GM21423 (cell line): ENCODE data around the gene TSR3.
A peak's percentile ranks its signal among the peaks of the same experiment; 100 is the strongest.

Experiments used
- ATAC-seq: cut with Tn5 transposase; IDR thresholded peaks from one replicate; pipeline ENCODE4 v1.9.1; 2021; ENCODE audit warnings: mild to moderate bottlenecking, moderate library complexity; ENCODE audit not compliant: unreplicated experiment

TSR3 gene

DNA sequence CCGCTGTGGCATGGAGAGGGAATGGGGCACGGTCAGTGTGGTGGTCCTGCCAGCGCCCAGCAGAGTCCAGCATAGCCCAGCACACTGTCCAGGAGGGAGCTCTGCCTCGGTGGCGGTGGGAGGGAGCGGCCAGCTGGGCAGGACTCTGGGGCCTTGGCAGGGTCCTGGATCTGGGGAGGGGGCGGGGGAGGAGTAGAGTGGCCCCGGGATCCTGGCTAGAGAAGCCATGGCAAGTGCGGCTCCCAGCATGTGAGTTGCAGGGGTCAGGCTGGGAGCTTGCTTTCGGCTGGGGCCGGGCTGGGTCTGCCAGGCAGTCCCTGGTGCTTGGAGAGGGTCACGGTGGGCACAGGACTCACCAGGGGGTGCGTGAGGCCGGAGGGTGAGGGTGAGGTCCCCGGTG lies 3.9 kb upstream of the TSR3 start:
- no peak for ATAC-seq

DNA sequence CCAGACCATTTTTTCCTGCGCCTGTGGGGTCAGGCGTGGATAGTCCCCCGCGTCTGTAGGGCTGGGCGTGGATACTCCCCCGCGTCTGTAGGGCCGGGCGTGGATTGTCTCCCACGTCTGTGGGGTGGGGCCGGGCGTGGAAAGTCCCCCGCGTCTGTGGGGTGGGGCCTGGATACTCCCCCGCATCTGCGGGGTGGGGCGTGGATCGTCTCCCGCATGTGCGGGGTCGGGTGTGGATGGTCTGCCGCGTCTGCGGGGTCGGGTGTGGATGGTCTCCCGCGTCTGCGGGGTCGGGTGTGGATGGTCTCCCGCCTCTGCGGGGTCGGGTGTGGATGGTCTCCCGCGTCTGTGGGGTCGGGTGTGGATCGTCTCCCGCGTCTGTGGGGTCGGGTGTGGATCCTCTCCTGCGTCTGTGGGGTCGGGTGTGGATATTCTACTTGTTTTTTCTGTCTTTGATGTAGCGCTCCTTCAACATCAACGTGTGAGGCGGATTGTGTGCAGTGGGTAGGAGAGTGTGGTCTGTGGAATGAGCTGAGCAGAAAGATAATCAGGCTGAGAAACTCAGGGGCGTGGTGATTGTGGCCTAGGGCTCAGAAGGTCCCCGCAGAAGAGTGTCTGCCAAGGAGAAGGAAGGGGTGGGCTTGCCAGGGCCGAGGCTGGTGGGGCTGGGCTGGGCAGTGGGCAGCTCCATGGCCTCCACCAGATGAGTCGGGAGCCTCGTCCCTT lies 3.3 kb upstream of the TSR3 start:
- ATAC-seq = no peak

DNA sequence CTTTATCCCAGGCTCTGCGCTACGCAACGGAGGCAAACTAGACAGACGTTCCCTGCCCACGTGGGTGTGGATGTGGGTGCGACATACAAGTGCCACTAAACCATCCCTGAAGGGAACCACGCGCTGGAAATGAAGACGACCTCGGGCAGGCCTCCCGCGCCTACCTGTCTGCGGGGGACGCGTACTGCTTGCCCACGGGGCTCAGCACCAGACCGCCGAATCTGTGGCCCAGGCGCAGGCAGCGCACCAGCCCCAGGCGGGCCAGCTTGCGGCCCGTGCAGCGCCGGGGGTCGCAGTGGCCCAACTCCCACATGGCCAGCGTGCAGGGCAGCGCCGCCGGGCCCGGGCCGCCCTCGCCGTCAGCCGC lies 480 bp downstream of the TSR3 start:
- peak; percentile 11 for ATAC-seq

DNA sequence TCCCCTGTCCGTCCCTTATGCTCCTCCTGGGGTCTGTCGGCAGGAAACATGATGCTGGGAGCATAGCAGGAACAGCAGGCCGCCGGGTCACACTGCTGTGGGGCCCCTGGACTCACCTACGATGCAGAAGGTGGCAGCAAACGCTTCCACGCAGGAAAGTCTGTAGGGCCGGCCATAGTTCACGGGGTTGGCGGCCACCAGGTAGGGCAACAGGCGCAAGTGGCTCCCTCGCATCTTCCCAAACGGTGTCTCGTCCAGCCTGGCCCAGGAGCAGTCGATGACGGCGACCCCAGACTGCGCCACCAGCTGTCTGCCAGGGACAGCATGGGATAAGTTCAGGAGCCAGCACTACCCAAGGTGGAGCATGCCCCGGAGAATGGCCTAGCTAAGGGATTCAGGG lies 987 bp downstream of the TSR3 start:
- no peak for ATAC-seq

DNA sequence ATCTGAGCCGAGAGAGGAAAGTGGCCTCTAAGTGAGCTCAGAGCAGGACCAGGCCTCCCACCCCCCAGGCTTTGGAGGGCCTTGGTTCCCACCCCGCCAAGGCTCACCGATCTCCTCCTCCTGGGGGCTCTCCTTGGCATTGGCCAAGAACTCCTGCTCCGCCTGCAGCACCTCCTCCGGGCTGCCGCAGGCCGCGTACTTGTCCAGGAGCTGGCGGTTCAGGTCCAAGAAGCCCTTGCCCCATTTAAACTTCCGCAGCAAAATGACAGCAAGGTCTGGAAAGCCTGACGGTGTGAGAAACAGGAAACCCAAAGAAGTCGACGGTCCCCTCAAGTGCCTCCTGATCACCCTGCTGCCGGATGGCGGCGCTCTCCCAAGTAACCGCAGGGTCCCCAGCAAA lies 1.7 kb downstream of the TSR3 start:
- no peak for ATAC-seq

DNA sequence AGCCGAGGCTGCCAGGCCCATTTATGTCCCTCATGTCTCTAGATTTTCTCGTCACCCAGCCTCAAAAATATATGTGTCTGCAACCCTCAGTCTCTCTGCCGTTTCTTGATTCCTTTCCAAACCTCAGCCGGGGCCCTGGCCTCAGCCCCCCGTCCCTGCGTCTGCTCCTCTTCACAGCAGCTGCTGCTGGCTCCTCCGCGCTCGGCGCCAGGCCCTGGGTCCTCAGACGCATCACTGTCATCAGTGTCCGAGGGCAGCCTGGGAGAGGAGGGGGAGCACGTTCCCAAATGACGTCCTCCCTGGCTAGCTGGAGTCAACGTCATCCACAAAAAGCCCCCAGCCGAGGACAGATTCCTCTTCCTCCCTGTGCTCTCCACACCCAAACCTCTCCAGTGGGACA lies 2.3 kb downstream of the TSR3 start:
- no peak for ATAC-seq

DNA sequence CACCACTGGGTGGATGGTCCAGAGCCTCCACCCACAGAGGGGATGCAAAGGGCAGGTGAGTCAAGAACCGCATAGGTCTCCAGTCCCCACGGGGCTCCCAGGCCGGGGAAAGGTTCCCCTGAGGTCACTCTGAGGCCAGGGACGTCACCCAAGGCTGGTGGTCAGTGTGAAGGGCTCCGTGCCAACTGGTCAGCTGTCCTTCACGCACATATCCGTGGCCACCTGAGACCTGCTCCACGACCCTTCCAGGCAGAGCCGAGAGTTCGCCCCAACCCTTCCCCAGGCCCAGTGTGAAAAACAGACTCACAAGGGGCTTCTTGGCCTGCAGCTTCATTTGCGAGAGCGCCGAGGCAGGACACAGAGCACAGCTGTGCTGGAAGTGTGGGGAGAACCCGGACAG lies 2.8 kb downstream of the TSR3 start:
- ATAC-seq = no peak

DNA sequence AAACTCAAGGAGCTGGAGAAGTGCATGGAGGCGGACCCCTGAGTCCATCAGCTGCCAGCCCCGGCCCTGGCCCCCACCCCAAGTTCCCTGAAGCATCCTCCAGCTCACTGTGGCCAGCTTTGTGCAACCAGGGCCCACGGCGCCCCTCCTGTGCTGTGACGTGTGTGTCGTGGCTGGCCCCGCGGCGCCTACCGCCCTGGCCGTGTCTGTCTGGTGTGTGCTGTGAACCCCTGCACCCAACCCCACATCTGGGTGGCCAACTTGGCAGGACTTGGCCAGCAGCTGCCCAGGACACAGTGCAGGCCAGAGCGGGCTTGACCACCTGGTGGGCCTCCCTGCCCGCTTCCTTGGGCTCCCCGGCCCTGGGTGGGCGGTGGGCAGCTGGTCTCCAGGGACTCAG lies 3.2 kb downstream of the TSR3 start:
- no peak for ATAC-seq

DNA sequence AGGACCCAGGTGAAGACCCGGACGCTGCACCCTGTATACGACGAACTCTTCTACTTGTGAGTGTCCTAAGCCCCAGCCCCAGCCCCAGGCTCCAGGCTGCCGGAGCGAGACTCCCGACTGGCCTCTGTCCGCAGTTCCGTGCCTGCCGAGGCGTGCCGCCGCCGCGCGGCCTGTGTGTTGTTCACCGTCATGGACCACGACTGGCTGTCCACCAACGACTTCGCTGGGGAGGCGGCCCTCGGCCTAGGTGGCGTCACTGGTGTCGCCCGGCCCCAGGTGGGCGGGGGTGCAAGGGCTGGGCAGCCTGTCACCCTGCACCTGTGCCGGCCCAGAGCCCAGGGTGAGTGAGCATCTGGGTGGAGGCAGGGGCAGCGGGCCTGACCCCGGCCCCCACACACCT lies 3.7 kb downstream of the TSR3 start:
- no peak for ATAC-seq

DNA sequence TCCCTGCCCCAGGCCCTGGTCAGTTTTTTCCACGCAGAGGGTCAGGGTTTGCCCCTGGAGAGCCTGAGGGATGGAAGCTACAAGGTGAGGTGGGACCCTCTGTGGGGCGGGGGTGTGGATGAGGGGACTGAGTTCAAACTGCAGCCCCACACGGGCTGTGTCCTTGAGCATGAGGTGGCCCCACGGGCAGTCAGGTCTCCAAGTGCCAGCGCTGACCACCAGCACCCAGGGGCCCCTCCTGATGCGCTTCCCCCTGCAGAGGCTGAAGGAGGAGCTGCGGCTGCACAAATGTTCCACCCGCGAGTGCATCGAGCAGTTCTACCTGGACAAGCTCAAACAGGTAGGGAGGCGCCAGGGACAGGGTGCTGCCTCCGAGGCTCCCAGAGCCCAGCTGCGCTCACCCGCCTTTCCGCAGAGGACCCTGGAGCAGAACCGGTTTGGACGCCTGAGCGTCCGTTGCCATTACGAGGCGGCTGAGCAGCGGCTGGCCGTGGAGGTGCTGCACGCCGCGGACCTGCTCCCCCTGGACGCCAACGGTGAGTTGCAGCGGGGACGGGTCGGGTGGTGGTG lies 4.3 kb downstream of the TSR3 start:
- no peak for ATAC-seq

DNA sequence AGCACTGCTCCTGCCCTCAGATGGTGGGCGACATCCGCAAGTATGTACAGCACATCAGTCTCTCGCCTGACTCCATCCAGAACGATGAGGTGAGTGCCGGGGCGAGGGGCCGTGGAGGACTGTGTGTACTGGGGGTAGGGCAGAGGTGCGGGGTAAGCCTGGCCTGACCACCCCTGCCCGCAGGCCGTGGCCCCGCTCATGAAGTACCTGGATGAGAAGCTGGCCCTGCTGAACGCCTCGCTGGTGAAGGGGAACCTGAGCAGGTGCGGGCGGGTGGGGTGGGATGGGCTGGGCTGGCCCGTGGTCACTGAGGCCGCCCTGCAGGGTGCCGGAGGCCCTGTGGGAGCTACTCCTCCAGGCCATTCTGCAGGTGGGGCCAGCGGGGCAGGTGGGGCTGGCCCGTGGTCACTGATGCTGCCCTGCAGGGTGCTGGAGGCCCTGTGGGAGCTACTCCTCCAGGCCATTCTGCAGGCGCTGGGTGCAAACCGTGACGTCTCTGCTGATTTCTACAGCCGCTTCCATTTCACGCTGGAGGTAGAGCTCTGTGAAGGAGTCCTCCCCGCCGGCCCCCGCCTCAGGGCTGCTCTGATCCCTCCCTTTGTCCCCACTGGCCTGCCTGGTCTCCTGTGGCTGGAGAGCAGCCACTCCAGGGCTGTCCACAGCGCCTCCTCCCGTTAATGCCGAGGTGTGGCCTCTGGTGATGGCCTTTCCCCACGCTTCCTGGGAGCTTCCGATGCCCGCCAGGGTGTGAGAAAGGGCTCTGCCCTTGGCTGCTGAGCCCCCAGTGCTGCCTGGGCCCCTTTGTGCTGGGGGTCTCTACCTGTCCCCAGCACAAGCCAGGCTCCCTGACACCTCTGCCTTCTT lies 5.0 kb downstream of the TSR3 start:
- no peak for ATAC-seq

DNA sequence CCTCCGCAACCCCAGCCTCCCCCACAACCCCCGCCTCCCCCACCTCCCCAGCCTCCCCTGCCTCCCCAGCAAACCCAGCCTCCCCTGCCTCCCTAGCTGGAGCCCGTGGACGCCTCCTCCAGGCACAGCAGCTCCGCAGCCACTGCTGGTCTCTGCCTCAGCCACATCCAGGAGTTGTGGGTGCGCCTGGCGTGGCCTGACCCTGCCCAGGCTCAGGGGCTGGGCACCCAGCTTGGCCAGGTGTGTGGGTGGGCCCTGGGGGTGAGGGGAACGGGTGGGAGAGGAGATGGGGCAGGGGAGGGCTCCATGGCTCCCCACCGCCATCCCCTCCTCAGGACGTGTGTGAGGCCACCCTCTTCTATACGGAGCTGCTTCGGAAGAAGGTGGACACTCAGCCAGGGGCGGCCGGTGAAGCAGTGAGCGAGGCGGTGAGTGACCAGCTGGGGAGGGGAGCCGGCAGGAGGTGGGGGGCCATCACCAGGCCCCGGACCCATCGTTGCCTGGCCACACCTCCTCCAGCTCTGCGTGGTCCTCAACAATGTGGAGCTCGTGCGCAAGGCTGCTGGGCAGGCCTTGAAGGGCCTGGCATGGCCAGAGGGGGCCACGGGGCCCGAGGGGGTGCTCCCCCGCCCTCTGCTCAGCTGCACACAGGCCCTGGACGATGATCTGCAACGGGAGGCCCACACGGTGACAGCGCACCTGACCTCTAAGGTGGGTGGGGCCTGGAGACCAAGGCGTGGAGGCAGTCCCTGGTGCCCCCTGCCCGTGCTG lies 5.8 kb downstream of the TSR3 start:
- no peak for ATAC-seq

DNA sequence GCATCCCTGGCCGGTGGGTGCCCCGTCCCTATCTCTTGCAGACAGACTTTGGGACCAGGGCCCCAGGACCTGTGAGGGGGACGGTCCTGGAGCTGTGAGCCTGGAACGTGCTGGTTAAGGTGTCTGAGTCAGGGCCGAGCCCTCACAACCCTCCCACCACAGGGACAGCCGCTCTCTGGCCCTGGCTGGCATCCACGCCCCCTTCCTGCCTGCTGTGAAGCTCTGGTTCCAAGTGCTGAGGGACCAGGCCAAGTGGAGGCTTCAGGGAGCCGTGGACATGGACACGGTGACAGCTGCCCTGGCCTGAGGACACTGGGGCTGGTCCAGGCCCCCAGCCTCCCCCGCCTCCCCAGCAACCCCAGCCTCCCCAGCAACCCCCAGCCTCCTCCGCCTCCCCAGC lies 6.6 kb downstream of the TSR3 start:
- ATAC-seq = no peak

DNA sequence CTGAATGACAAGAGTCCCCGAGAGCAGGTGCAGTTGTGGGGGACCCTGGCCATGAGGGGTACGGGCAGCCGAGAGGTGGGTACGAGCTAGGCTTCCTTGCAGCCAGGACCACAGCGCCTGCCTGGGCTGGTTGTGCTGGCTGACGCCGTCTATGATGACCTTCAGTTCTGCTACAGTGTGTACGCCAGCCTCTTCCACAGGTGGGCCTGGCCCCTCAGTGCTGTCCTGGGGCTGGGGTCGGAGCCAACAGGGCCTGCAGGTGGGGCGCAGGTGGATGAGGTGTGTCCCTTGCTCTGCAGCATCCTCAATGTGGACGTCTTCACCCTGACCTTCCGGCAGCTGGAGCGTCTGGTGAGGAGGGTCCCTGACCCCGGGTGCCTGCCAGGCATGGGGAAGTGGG lies 7.2 kb downstream of the TSR3 start:
- no peak for ATAC-seq

DNA sequence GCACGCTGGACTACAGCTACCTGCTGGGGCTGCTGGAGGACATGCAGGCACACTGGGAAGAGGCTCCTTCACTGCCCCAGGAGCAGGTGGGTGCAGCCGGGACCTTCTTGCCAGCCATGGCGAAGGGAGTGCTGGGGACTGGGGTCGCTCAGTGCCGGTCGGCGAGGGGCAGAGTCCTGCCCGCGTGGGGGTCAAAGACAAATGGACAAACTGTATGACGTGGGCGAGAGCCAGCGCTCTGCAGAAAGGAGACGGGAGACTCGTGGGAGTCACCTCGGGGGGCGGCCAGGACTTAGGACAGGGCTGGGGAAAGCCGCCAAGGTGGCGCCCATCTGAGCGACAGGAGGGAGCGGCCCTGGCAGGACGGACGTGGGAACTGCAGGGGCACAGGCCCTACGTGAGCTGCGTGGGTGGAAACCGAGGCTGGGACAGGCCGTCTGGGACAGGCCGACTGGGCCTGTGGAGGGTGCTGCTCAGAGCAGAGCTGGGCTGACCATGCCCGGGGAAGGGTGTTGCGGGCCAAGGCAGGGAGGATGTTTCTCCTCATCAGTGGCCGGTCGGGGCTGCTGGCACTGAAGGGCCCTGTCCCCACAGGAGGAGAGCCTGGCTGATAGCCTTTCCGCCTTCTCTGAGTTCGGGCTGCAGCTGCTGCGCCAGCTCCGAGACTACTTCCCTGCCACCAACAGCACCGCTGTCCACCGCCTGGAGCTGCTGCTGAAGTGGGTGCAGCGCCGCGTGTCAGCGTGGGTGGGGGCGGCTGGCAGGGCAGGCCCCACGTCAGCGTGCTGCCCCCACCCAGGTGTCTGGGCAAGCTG lies 8.0 kb downstream of the TSR3 start:
- ATAC-seq = no peak

DNA sequence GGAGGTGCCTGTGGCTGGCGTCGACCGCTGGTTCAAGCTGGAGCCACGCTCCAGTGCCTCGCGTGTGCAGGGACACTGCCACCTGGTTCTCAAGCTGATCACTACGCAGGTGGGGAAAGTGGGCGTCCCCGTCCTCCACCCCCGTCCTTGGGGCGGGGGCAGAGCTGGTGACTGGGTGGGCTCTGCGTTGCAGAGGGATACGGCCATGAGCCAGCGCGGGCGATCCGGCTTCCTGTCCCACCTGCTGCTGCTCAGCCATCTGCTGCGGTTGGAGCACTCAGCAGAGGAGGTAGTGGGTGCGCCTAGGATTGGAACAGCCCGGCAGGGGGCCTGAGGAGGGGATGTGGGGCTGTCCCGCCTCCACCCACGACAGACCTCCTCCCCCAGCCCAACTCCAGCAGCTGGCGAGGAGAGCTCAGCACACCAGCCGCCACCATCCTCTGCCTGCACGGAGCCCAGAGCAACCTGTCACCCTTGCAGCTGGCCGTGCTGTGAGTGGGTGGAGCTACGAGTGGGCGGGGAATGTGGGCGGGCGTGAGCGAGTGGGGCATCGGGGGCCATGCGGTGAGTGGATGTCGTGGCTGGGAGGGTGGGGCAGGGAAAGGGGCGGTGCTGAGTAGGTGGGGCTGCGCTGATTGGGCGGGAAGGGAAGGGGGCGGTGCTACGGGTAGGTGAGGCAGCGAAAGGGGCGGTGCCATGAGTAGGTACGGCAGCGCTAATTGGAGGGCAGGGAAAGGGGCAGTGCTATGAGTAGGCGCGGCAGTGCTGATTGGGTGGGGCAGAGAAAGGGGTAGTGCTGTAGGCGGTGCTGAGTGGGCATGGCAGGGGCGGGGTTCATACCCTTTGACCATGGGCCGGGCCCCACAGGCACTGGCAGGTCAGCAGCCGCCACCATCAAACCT lies 8.9 kb downstream of the TSR3 start:
- ATAC-seq = peak; percentile 86

DNA sequence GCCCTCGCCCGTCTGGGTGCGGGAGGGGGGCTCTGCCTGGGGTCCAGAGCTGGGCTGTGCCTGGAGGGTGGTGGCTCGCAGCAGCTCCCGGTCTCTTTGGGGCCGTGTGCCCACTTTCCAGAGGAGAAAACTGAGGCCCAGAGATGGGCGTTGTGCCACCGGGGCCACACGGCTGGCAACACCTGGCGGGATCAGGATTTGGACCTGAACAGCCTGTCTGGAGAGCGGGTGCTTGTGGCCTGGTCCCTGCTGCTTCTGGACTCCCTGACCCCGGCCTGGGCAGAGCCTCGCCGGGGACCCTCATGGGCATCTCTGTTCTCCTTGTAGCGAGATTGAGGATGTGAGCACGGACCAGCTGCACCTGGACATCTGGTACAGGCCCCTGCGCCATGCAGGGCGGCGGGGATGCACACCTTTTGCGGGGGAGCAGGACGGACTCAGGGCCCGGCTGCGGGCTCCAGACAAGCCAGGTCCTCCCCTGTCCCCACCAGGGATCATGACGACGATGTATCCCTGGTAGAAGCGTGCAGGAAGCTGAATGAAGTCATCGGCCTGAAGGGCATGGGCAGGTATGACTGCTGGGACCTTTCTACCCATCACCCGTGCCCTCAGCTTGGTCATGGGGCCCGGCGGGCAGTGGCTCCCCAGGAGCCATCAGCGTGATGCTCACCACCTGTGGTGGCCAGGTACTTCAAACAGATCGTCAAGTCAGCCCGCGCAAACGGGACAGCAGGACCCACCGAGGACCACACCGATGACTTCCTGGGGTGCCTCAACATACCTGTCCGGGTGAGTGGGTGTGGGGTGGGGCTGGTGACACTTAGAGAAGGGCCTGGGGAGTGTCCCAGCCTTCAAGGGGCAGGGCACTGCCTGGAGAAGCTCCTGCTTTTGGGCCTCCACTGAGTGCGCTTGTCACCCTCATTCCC lies 9.9 kb downstream of the TSR3 start:
- no peak for ATAC-seq

DNA sequence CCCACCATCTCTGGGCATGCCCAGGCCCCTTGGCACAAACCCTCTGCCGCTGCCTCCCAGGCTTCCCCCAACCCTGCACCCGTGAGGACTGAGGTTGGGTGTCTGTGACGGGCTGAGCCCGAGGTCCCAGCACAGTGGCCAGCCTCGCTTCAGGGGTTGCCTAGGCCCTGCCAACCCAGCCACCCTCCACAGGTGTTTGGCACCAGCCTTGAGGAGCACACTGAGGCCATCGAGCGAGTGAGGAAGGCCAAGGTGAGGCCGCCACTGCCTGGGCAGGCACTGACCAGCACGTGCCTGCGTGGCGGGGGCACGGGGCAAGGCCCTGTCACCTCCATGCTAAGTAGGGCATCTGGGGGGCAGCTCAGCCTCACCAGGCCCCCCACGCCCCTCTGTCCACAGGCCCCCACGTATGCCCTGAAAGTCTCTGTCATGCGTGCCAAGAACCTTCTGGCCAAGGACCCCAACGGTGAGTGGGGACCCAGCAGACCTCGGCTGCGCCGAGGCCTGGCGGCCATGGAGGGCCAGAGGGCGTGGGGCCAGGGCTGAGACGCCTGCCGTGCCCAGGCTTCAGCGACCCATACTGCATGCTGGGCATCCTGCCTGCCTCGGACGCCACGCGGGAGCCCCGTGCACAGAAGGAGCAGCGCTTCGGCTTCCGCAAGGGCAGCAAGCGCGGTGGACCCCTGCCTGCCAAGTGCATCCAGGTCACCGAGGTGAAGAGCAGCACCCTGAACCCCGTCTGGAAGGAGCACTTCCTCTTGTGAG lies 10.8 kb downstream of the TSR3 start:
- ATAC-seq = no peak
